Calu3 (cell line): Measurements from ENCODE around the gene CUL9. TPM values are rescaled to one million over a fixed set of nuclear protein-coding genes. Genes with fewer than 3 reads are reported as not detected.

Experiments
- BruUV-seq: library from RNA; stranded (reverse); fragments of 400-500 nt; replicated peaks from 2 replicates; lab custom pipeline; 2021; lab: Mats Ljungman, UMichigan
- CTCF ChIA-PET: fragments of 300-600 bp; sonication (Branson Sonifier 250); formaldehyde crosslinking; loops from one replicate; lab custom pipeline; 2022; ENCODE audit warnings: antibody characterized with exemption; lab: Charles Lee
- DNase-seq: peaks from one replicate; pipeline ENCODE4 v3.0.0; 2022
- H3K27ac Mint-ChIP-seq: one replicate; pipeline ENCODE4 v1.8.0; 2022; ENCODE audit warnings: mixed read lengths; ENCODE audit not compliant: unreplicated experiment
- H3K27me3 Mint-ChIP-seq: one replicate; pipeline ENCODE4 v1.8.0; 2022; ENCODE audit warnings: mixed read lengths; ENCODE audit not compliant: unreplicated experiment
- H3K36me3 Mint-ChIP-seq: one replicate; pipeline ENCODE4 v1.8.0; 2022; ENCODE audit warnings: mild to moderate bottlenecking, moderate library complexity, mixed read lengths; ENCODE audit not compliant: insufficient read depth, unreplicated experiment
- H3K4me1 Mint-ChIP-seq: one replicate; pipeline ENCODE4 v1.8.0; 2022; ENCODE audit warnings: mild to moderate bottlenecking, low read depth, mixed read lengths; ENCODE audit not compliant: unreplicated experiment
- H3K4me3 Mint-ChIP-seq: one replicate; pipeline ENCODE4 v1.8.0; 2022; ENCODE audit warnings: mild to moderate bottlenecking, low read depth, moderate library complexity, mixed read lengths; ENCODE audit not compliant: unreplicated experiment
- H3K9me3 Mint-ChIP-seq: one replicate; pipeline ENCODE4 v1.8.0; 2022; ENCODE audit warnings: low read depth, mixed read lengths; ENCODE audit not compliant: unreplicated experiment
- CTCF ChIP-seq: fragments of 200-600 bp; IDR thresholded peaks from one replicate; pipeline ENCODE4 v1.8.0; 2022; ENCODE audit warnings: antibody characterized with exemption; ENCODE audit not compliant: unreplicated experiment
- intact Hi-C: fragments of 100-400 bp; cut with micrococcal nuclease; formaldehyde crosslinking; loops from one replicate; pipeline ENCODE4 v1.10.0; 2022; ENCODE audit not compliant: unreplicated experiment
- total RNA-seq: library from RNA; stranded (reverse); gene quantifications from 2 replicates; pipeline ENCODE4 v1.2.3, GENCODE V29; 2022

Gene CUL9
- total RNA-seq, 1 experiment from 2014 or later, result 73.1 TPM

GRCh38 chr6:43171707-43172103 is 10.3 kb upstream of the CUL9 start:
- no peaks in the 10 kb centered on the region for H3K27me3 Mint-ChIP-seq
- no peak for DNase-seq
- H3K9me3 Mint-ChIP-seq, result no peaks in the 10 kb centered on the region
- intact Hi-C loops, result no loop called here
- TF ChIP-seq CTCF, result no peak
- peaks cover 35% of the 10 kb centered on the region for H3K4me1 Mint-ChIP-seq
- H3K36me3 Mint-ChIP-seq, result peaks cover 64% of the 10 kb centered on the region
- no TSS peak for BruUV-seq
- peak overlapping the region; percentile 90 for H3K27ac Mint-ChIP-seq
- peak overlapping the region; percentile 92 for H3K4me3 Mint-ChIP-seq
- CTCF ChIA-PET, result interaction anchor here (0.7 to 1.6 kb wide), 4 partner anchors 10 to 338 kb away, joined by 3 to 4 read pairs (median 4); partner anchors contain the start of genes CUL9 and LRRC73

GRCh38 chr6:43172104-43173007 is 9.6 kb upstream of the CUL9 start:
- intact Hi-C loops, result no loop called here
- Mint-ChIP-seq H3K27ac (peak overlapping the region; percentile 90), H3K36me3 (peaks cover 66% of the 10 kb centered on the region), H3K9me3 (no peaks in the 10 kb centered on the region), H3K4me1 (peaks cover 35% of the 10 kb centered on the region), H3K27me3 (no peaks in the 10 kb centered on the region), H3K4me3 (peak overlapping the region; percentile 92)
- no peak for TF ChIP-seq CTCF
- BruUV-seq, result no TSS peak
- DNase-seq, result peak; percentile 71
- CTCF ChIA-PET, result interaction anchor here (0.6 to 1.6 kb wide), 6 partner anchors 10 to 338 kb away, joined by 3 to 4 read pairs (median 3); partner anchors contain the start of genes CUL9 and LRRC73

GRCh38 chr6:43173591-43174262 is 8.3 kb upstream of the CUL9 start:
- intact Hi-C loops, result no loop called here
- Mint-ChIP-seq H3K27me3 (no peaks in the 10 kb centered on the region), H3K27ac (peak overlapping the region; percentile 94), H3K4me3 (peak overlapping the region; percentile 92), H3K4me1 (peaks cover 35% of the 10 kb centered on the region), H3K9me3 (no peaks in the 10 kb centered on the region), H3K36me3 (peaks cover 78% of the 10 kb centered on the region)
- TSS peak; percentile 14 for BruUV-seq
- CTCF ChIA-PET, result interaction anchor here (1.0 to 1.5 kb wide), 5 partner anchors 18 to 189 kb away, joined by 3 to 6 read pairs (median 3); partner anchors contain the start of genes DNPH1 and PPP2R5D
- no peak for TF ChIP-seq CTCF
- no peak for DNase-seq

- Mint-ChIP-seq H3K4me3 (peak overlapping the region; percentile 92), H3K27ac (peak overlapping the region; percentile 94), H3K9me3 (no peaks in the 10 kb centered on the region), H3K27me3 (no peaks in the 10 kb centered on the region), H3K36me3 (peaks cover 86% of the 10 kb centered on the region), H3K4me1 (peaks cover 35% of the 10 kb centered on the region)
- no TSS peak for BruUV-seq
- CTCF ChIA-PET, result interaction anchor here (0.5 to 1.5 kb wide), 9 partner anchors 17 to 395 kb away, joined by 3 to 6 read pairs (median 4); partner anchors contain the start of genes DNPH1 and PPP2R5D
- intact Hi-C loops, result no loop called here
- no peak for TF ChIP-seq CTCF
- DNase-seq, result peak; percentile 99
Measured at GRCh38 chr6:43174263-43175112, 7.5 kb upstream of the CUL9 start.
